H1 (cell line): ENCODE measurements around the gene ABLIM1. TPM values are rescaled to one million over a fixed set of nuclear protein-coding genes. Genes with fewer than 3 reads are reported as not detected.

Experiments used
- CTCF ChIA-PET: fragments of 300-600 bp; sonication (Branson Sonifier 250); formaldehyde crosslinking; loops from one replicate; lab custom pipeline; 2021; ENCODE audit not compliant: partially characterized antibody; lab: Charles Lee
- POLR2A ChIA-PET: fragments of 300-600 bp; sonication (Branson Sonifier 250); formaldehyde crosslinking; loops from one replicate; lab custom pipeline; 2021; ENCODE audit warnings: inconsistent platforms; ENCODE audit not compliant: partially characterized antibody; lab: Charles Lee
- DNase-seq, 2 experiments: peaks; one replicate each; pipeline versions ENCODE4 v3.0.0 to v3.0.0-alpha.2; 2010 to 2022; ENCODE audit warnings: low spot score in 2 of 2, low read depth in 1 of 2, mixed read lengths in 1 of 2
- FAIRE-seq: peaks from 2 replicates; lab custom pipeline; 2011; peaks lifted over from hg19 to GRCh38; lab: Jason Lieb, UNC
- H2AFZ ChIP-seq: 2 replicates; pipeline ENCODE4 v1.8.1; 2012; ENCODE audit warnings: low read length, inconsistent platforms
- H2AK5ac ChIP-seq: 2 replicates; pipeline ENCODE4 v1.6.1; 2013; ENCODE audit warnings: low read depth, low read length
- H2BK120ac ChIP-seq: replicated peaks from 2 replicates; pipeline ENCODE3; 2013; ENCODE audit warnings: low read depth, low read length, inconsistent platforms
- H2BK12ac ChIP-seq: 2 replicates; pipeline ENCODE4 v1.6.1; 2013; ENCODE audit warnings: low read depth, low read length
- H2BK15ac ChIP-seq: 2 replicates; pipeline ENCODE4 v1.6.1; 2013; ENCODE audit warnings: low read length
- H2BK20ac ChIP-seq: 2 replicates; pipeline ENCODE4 v1.6.1; 2013; ENCODE audit warnings: low read length
- H2BK5ac ChIP-seq: 2 replicates; pipeline ENCODE4 v1.6.1; 2013; ENCODE audit warnings: low read depth, low read length
- H3K14ac ChIP-seq: 2 replicates; pipeline ENCODE4 v1.6.1; 2013; ENCODE audit warnings: inconsistent platforms; ENCODE audit not compliant: insufficient read length
- H3K18ac ChIP-seq: 2 replicates; pipeline ENCODE4 v1.6.1; 2013; ENCODE audit warnings: low read length; ENCODE audit errors: extremely low read depth
- H3K23ac ChIP-seq: 2 replicates; pipeline ENCODE4 v1.6.1; 2013; ENCODE audit warnings: inconsistent platforms; ENCODE audit not compliant: insufficient read length
- H3K23me2 ChIP-seq: 2 replicates; pipeline ENCODE4 v1.6.1; 2013; ENCODE audit warnings: low read depth, low read length
- H3K27ac ChIP-seq: 2 replicates; pipeline ENCODE4 v1.6.1; 2011; ENCODE audit warnings: low read depth, low read length, inconsistent platforms
- H3K27me3 ChIP-seq, 4 experiments: replicated peaks in 1 of 4; 1 replicate in 1 of 4; 2 replicates in 3 of 4; pipeline versions ENCODE4 v1.6.1 to v1.8.1; 2011 to 2013; ENCODE audit warnings: low read length in 3 of 4, mild to moderate bottlenecking in 3 of 4, inconsistent platforms in 2 of 4, mixed read lengths in 2 of 4, moderate library complexity in 1 of 4; ENCODE audit not compliant: control insufficient read depth in 3 of 4, insufficient read depth in 3 of 4; ENCODE audit errors: extremely low read depth in 1 of 4
- H3K36me3 ChIP-seq, 4 experiments: 2 replicates each; pipeline versions ENCODE4 v1.6.1 to v1.8.1; 2011 to 2013; ENCODE audit warnings: mild to moderate bottlenecking in 4 of 4, low read length in 3 of 4, moderate library complexity in 2 of 4, control low read depth in 1 of 4, inconsistent platforms in 1 of 4; ENCODE audit not compliant: insufficient read depth in 4 of 4, control insufficient read depth in 2 of 4
- H3K4ac ChIP-seq: replicated peaks from 2 replicates; pipeline ENCODE3; 2013; ENCODE audit warnings: low read length, low read depth, mixed read lengths, inconsistent platforms; ENCODE audit not compliant: insufficient read length
- H3K4me1 ChIP-seq, 4 experiments: replicated peaks in 1 of 4; 1 replicate in 1 of 4; 2 replicates in 3 of 4; pipeline versions ENCODE4 v1.6.1 to v1.8.1; 2011 to 2013; ENCODE audit warnings: low read length in 3 of 4, inconsistent platforms in 2 of 4, mixed read lengths in 1 of 4; ENCODE audit not compliant: insufficient read depth in 4 of 4, control insufficient read depth in 3 of 4
- H3K4me2 ChIP-seq, 2 experiments: 2 replicates each; pipeline versions ENCODE4 v1.6.1 to v1.8.1; 2011 to 2013; ENCODE audit warnings: low read depth in 2 of 2, low read length in 2 of 2, control low read depth in 1 of 2, inconsistent platforms in 1 of 2, mild to moderate bottlenecking in 1 of 2; ENCODE audit not compliant: insufficient read depth in 1 of 2
- H3K4me3 ChIP-seq, 4 experiments: fragments of 200-600, 300-600 bp in 1 of 4; sonication (generic), shearing (Covaris generic), sonication (Bioruptor Twin) in 1 of 4; 2 replicates each; pipeline versions ENCODE4 v1.5.1 to v1.8.1; 2011 to 2016; ENCODE audit warnings: low read length in 4 of 4, low read depth in 3 of 4, control low read depth in 2 of 4, inconsistent platforms in 2 of 4, mild to moderate bottlenecking in 2 of 4, mixed read lengths in 1 of 4, moderate library complexity in 1 of 4; ENCODE audit not compliant: insufficient read depth in 2 of 4; ENCODE audit errors: extremely low read depth in 1 of 4
- H3K56ac ChIP-seq: replicated peaks from 2 replicates; pipeline ENCODE3; 2013; ENCODE audit warnings: low read depth, mild to moderate bottlenecking, mixed read lengths, low read length, inconsistent platforms; ENCODE audit not compliant: insufficient read length
- H3K79me1 ChIP-seq: 2 replicates; pipeline ENCODE4 v1.6.1; 2013; ENCODE audit warnings: low read depth, low read length, control low read depth
- H3K79me2 ChIP-seq, 2 experiments: 2 replicates each; pipeline versions ENCODE4 v1.6.1 to v1.8.1; 2012 to 2013; ENCODE audit warnings: low read length in 2 of 2, mild to moderate bottlenecking in 2 of 2, inconsistent platforms in 1 of 2; ENCODE audit not compliant: insufficient read depth in 2 of 2, control insufficient read depth in 1 of 2
- H3K9ac ChIP-seq, 4 experiments: replicated peaks in 1 of 4; 1 replicate in 1 of 4; 2 replicates in 3 of 4; pipeline versions ENCODE4 v1.6.1 to v1.8.1; 2011 to 2013; ENCODE audit warnings: low read depth in 3 of 4, low read length in 3 of 4, control low read depth in 2 of 4, mild to moderate bottlenecking in 2 of 4, moderate library complexity in 2 of 4, inconsistent platforms in 1 of 4; ENCODE audit errors: extremely low read depth in 1 of 4
- H3K9me3 ChIP-seq, 2 experiments: 2 replicates each; pipeline versions ENCODE4 v1.6.1 to v1.8.1; 2012 to 2013; ENCODE audit warnings: mild to moderate bottlenecking in 2 of 2, moderate library complexity in 2 of 2, control low read depth in 1 of 2, inconsistent platforms in 1 of 2, low read depth in 1 of 2, low read length in 1 of 2, mixed read lengths in 1 of 2; ENCODE audit not compliant: insufficient read depth in 2 of 2
- H4K20me1 ChIP-seq, 2 experiments: replicated peaks in 1 of 2; 2 replicates each; pipeline versions ENCODE3 to v1.8.1; 2011 to 2013; ENCODE audit warnings: inconsistent platforms in 2 of 2, low read length in 2 of 2, mild to moderate bottlenecking in 1 of 2; ENCODE audit not compliant: insufficient read depth in 2 of 2, control insufficient read depth in 1 of 2
- H4K5ac ChIP-seq: 2 replicates; pipeline ENCODE4 v1.6.1; 2013; ENCODE audit warnings: low read length, low read depth, mixed read lengths, inconsistent platforms; ENCODE audit not compliant: insufficient read length
- H4K8ac ChIP-seq: 2 replicates; pipeline ENCODE4 v1.8.0; 2013; ENCODE audit warnings: mild to moderate bottlenecking, moderate library complexity, low read length, inconsistent platforms; ENCODE audit not compliant: insufficient read depth; ENCODE audit errors: extremely low read depth
- H4K91ac ChIP-seq: replicated peaks from 2 replicates; pipeline ENCODE3; 2013; ENCODE audit warnings: low read length, mixed read lengths, inconsistent platforms; ENCODE audit not compliant: insufficient read length
- CHD2 ChIP-seq: IDR thresholded peaks from 2 replicates; pipeline ENCODE4 v1.6.1; 2012; ENCODE audit warnings: low read length, improper control_type of control experiment
- E2F6 ChIP-seq: IDR thresholded peaks from 2 replicates; pipeline ENCODE4 v1.6.1; 2012; ENCODE audit warnings: inconsistent platforms
- KDM5A ChIP-seq: fragments of 200-600 bp; IDR thresholded peaks from 2 replicates; pipeline ENCODE4 v1.7.1; 2012; ENCODE audit warnings: mild to moderate bottlenecking, low read length, inconsistent platforms, mixed read lengths
- MAX ChIP-seq: IDR thresholded peaks from 2 replicates; pipeline ENCODE4 v1.6.1; 2012; ENCODE audit warnings: inconsistent platforms
- RAD21 ChIP-seq, 2 experiments: IDR thresholded peaks in 1 of 2; conservative IDR thresholded peaks in 1 of 2; 2 replicates each; pipeline ENCODE4 v1.6.1; 2011; ENCODE audit warnings: low read depth in 2 of 2, low read length in 2 of 2, improper control_type of control experiment in 1 of 2, inconsistent platforms in 1 of 2, mild to moderate bottlenecking in 1 of 2, moderate library complexity in 1 of 2
- SP1 ChIP-seq: IDR thresholded peaks from 2 replicates; pipeline ENCODE4 v1.6.1; 2011; ENCODE audit warnings: low read depth, low read length
- SP4 ChIP-seq: IDR thresholded peaks from 2 replicates; pipeline ENCODE4 v1.6.1; 2012; ENCODE audit warnings: low read length, inconsistent platforms
- SUZ12 ChIP-seq: fragments of 200-600 bp; sonication (generic); IDR thresholded peaks from 2 replicates; pipeline ENCODE4 v1.6.1; 2012; ENCODE audit warnings: mild to moderate bottlenecking, inconsistent platforms, low read length, moderate library complexity, mixed read lengths
- TCF12 ChIP-seq: IDR thresholded peaks from 2 replicates; pipeline ENCODE4 v1.6.1; 2011; ENCODE audit warnings: low read depth, mild to moderate bottlenecking, low read length
- WGBS, 2 experiments: shearing (Covaris generic) in 1 of 2; methylation state at CpG; one replicate each; pipeline versions ENCODE4 v1.1.6 to v1.1.7; 2013 to 2015; ENCODE audit warnings: low lambda C conversion rate in 2 of 2, mixed read lengths in 2 of 2, inconsistent platforms in 1 of 2, low coverage in 1 of 2, missing lambda C conversion rate in 1 of 2; ENCODE audit not compliant: insufficient replicate concordance in 2 of 2, insufficient coverage in 1 of 2, insufficient read length in 1 of 2; ENCODE audit errors: extremely low coverage in 1 of 2, missing lambda C conversion rate in 1 of 2; 5-methylcytosine and 5-hydroxymethylcytosine counted together
- polyA plus RNA-seq, 7 experiments: library from polyadenylated mRNA; depleted of rRNA in 3 of 7; stranded (reverse) in 5 of 7; unstranded in 2 of 7; fragments of >200 nt in 5 of 7; fragments of 200-250 nt in 2 of 7; gene quantifications; 1 replicate in 5 of 7; 2 replicates in 1 of 7; 4 replicates in 1 of 7; pipeline versions ENCODE4 v1.2.1 to v1.2.3, GENCODE V29; 2011 to 2013; ENCODE audit warnings: missing spikeins in 2 of 7, mixed read lengths in 2 of 7
- total RNA-seq: library from RNA; stranded (reverse); fragmentation: NEBNext Ultra II Directional; extraction: Animal tissue kit (Norgen Biotek cat#: 25700); gene quantifications from 2 replicates; pipeline ENCODE4 v1.2.1, GENCODE V29; 2021
- TF ChIP-seq, protein P1 (sequence below): IDR thresholded peaks from 2 replicates; pipeline ENCODE4 v1.6.1; 2012; ENCODE audit warnings: low read length, inconsistent platforms

Gene ABLIM1
- total and polyA plus RNA-seq, 2 of the 8 experiments (the other 6 are each of a cell fraction or from before 2014, with no cell fraction given): 51.2 to 51.7 TPM

DNA sequence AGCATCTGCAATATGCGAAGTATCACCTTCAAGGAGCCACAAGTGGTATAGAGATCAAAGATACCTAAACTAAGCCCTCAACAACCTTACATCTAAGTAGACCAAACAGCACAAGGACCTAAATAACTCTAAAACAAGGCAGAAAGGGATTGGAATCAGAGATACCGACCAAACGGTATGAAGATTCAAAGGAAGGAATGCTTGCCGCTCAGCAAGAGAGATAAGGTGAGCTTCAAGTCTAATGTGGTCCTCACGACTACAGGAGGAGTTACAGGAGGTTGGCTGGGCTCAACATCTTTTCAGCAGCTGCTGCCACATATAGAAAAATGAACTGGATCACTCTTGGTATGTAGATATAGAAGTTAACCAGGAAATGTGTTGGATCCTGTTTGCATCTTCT lies 11.6 kb downstream of the ABLIM1 start:
- Histone ChIP-seq H3K4ac (no peak overlapping the region), H3K36me3 (no peaks in the 10 kb centered on the region), H4K5ac (no peak overlapping the region), H3K14ac (no peak overlapping the region), H2AFZ (no peak overlapping the region), H3K79me2 (no peaks in the 10 kb centered on the region), H2BK120ac (no peak overlapping the region), H3K9ac (no peak overlapping the region), H2BK15ac (no peak overlapping the region), H3K4me1 (no peaks in the 10 kb centered on the region), H2BK5ac (no peak overlapping the region), H2AK5ac (no peak overlapping the region), H4K8ac (no peak overlapping the region), H3K23me2 (no peaks in the 10 kb centered on the region), H3K9me3 (no peaks in the 10 kb centered on the region), H3K18ac (no peak overlapping the region), H3K4me2 (no peak overlapping the region), H3K23ac (no peak overlapping the region), H4K91ac (no peak overlapping the region), H2BK12ac (no peak overlapping the region), H4K20me1 (no peaks in the 10 kb centered on the region), H3K56ac (no peak overlapping the region), H3K79me1 (no peaks in the 10 kb centered on the region), H3K4me3 (no peak overlapping the region), H3K27ac (no peak overlapping the region), H3K27me3 (no peaks in the 10 kb centered on the region), H2BK20ac (no peak overlapping the region)
- DNase-seq: no peak
- ChIA-PET CTCF (interaction anchor here (1.5 kb wide), 1 partner anchor 22 kb away, joined by 3 read pairs; no protein-coding TSS in a partner anchor), POLR2A (no interaction called here)
- 82% methylated on average over 5 of the region's 5 CpGs; no CpG with 5 or more reads in 1 of the 2 experiments for WGBS, 2 experiments
- no peak for FAIRE-seq
- TF ChIP-seq CHD2 (no peak), KDM5A (no peak), TCF12 (no peak), SP1 (no peak), SP4 (no peak), SUZ12 (no peak), E2F6 (no peak), RAD21 (IDR thresholded peaks at IDR 0.05 in 1 of 2, conservative IDR thresholded peaks at IDR 0.05 in 1 of 2; ENCODE audit: low read depth in 2 of 2, low read length in 2 of 2) (no peak), MAX (no peak)
- TF ChIP-seq, protein P1, sequence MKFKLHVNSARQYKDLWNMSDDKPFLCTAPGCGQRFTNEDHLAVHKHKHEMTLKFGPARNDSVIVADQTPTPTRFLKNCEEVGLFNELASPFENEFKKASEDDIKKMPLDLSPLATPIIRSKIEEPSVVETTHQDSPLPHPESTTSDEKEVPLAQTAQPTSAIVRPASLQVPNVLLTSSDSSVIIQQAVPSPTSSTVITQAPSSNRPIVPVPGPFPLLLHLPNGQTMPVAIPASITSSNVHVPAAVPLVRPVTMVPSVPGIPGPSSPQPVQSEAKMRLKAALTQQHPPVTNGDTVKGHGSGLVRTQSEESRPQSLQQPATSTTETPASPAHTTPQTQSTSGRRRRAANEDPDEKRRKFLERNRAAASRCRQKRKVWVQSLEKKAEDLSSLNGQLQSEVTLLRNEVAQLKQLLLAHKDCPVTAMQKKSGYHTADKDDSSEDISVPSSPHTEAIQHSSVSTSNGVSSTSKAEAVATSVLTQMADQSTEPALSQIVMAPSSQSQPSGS: no peak
